Lower leg skin (tissue), 4 donors: Measurements from ENCODE around the gene NOX4. TPM values are rescaled to one million over a fixed set of nuclear protein-coding genes. Genes with fewer than 3 reads are reported as not detected.
"Not testable (repeated sequence)": the region's sequence is repeated elsewhere in the genome, so short reads cannot be mapped to it uniquely, and the experiment has no call there.

Experiments
- DNase-seq, 2 donors: peaks; one replicate each; pipeline ENCODE4 v3.0.0-alpha.2; 2019; ENCODE audit warnings: low spot score in 2 of 2
- H3K4me3 ChIP-seq: fragments of 200-600 bp; sonication (generic); 2 replicates; pipeline ENCODE4 v1.5.1; 2017; ENCODE audit warnings: mild to moderate bottlenecking, low read depth; ENCODE audit not compliant: poor library complexity, severe bottlenecking
- CTCF ChIP-seq, 3 donors: fragments of 450-650 bp; IDR thresholded peaks; one replicate each; pipeline ENCODE4 v1.5.1; 2016; ENCODE audit warnings: antibody characterized with exemption in 3 of 3, mild to moderate bottlenecking in 3 of 3, moderate library complexity in 2 of 3
- POLR2A ChIP-seq, 2 donors: fragments of 450-650 bp; IDR thresholded peaks; one replicate each; pipeline ENCODE4 v1.6.1; 2016 to 2017; ENCODE audit warnings: antibody characterized with exemption in 2 of 2, mild to moderate bottlenecking in 1 of 2, moderate library complexity in 1 of 2
- WGBS, 2 donors: methylation state at CpG; one replicate each; pipeline ENCODE4 v1.1.5; 2018; 5-methylcytosine and 5-hydroxymethylcytosine counted together
- intact Hi-C: fragments of 100-400 bp; cut with DNase I; formaldehyde crosslinking; loops from one replicate; pipeline ENCODE4 v1.15.0; 2023; ENCODE audit warnings: low total_unique reads
- total RNA-seq, 4 donors: library from RNA; depleted of rRNA; stranded (reverse); fragments of >200 nt; gene quantifications; one replicate each; pipeline ENCODE4 v1.1.0, GENCODE V29; 2016

The NOX4 gene
- total RNA-seq, 4 donors from 2014 or later: 1.2 to 8.3 (median 2.8) TPM

GRCh38 chr11:89433278-89433677 is 57.9 kb downstream of the NOX4 start:
- no peak overlapping the region for H3K4me3 ChIP-seq
- TF ChIP-seq CTCF (IDR thresholded peaks at IDR 0.05) (no peak), POLR2A (IDR thresholded peaks at IDR 0.05) (no peak)
- DNase-seq: no peak
- 75 to 76% methylated on average over 1 of the region's 1 CpG for WGBS, 2 donors
- intact Hi-C loops: no loop called here

DNA sequence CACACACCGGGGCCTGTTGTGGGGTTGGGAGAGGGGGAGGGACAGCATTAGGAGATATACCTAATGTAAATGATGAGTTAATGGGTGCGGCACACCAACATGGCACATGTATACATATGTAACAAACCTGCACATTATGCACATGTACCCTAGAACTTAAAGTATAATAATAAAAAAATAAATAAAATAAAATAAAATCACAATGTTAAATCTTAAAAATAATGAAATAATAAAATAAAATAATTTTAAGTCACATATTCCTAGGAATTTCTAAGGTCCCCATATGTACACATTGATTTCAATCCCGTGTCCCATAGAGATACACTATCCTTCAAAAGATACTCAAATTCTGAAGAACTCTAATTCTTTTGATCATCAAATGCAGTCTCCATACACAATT is 59.0 kb downstream of the NOX4 start:
- intact Hi-C loops: not testable (repeated sequence)
- 93% methylated on average over 3 of the region's 3 CpGs for WGBS, 2 donors

DNA sequence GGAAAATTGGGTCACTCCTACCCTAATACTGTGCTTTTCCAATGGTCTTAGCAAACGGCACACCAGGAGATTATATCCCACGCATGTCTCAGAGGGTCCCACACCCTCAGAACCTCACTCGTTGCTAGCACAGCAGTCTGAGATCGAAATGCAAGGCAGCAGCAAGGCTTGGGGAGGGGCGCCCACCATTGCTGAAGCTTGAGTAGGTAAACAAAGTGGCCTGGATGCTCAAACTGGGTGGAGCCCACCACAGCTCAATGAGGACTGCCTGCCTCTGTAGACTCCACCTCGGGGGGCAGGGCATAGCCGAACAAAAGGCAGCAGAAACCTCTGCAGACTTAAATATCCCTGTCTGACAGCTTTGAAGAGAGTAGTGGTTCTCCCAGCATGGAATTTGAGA is 64.7 kb downstream of the NOX4 start:
- H3K4me3 ChIP-seq, DNase-seq, intact Hi-C loops: not testable (repeated sequence)
- WGBS, 2 donors: 90 to 96% methylated on average over 7 of the region's 7 CpGs

More for the DNA sequence above, 59.0 kb downstream of the NOX4 start:
- not testable (repeated sequence) for DNase-seq, H3K4me3 ChIP-seq

DNA sequence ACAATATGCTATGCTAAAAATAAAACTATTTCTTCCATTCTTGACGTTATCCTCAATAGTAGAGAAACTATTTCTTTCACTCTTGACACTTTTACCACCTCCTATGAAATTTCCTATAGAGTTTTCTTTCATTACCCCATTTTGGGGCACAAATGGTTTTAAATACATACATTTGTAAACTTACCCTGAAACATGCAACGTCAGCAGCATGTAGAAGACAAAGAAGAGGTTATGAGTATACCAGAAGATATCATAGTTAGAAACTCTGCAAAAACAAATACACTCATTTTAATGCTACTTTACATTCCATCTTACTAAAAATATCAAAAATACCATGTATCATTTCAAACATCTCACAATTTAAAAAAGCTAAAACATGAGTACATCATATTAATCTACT is 69.5 kb downstream of the NOX4 start:
- TF ChIP-seq CTCF (IDR thresholded peaks at IDR 0.05) (no peak), POLR2A (IDR thresholded peaks at IDR 0.05) (no peak)
- intact Hi-C loops: no loop called here
- DNase-seq: no peak
- 51 to 53% methylated on average over 2 of the region's 2 CpGs for WGBS, 2 donors
- no peak overlapping the region for H3K4me3 ChIP-seq

DNA sequence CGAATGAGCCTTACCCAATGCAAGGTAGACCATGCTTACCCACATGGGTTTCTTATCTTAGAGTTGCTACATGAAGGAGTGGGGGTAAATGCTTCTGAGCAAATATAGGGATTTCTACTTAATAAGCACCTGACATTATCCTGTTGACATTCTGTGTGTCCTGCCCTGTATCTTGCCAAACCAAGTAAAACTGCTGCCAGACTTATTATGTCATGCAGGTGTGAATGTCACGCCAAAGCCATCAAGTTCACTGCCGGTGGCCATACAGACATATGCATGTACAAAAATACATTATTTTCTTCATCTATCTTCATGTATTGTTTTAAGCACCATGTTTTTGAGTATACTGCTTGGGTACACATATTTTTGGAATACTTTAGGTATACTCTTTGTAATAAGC is 70.2 kb downstream of the NOX4 start:
- WGBS, 2 donors: 65 to 75% methylated on average over 3 of the region's 3 CpGs
- intact Hi-C loops: no loop called here
- TF ChIP-seq POLR2A (IDR thresholded peaks at IDR 0.05): no peak
- no peak for TF ChIP-seq CTCF (IDR thresholded peaks at IDR 0.05)
- no peak for DNase-seq
- H3K4me3 ChIP-seq: no peak overlapping the region

- intact Hi-C loops: no loop called here
- TF ChIP-seq POLR2A (IDR thresholded peaks at IDR 0.05): no peak
- no peak for TF ChIP-seq CTCF (IDR thresholded peaks at IDR 0.05)
- no peak overlapping the region for H3K4me3 ChIP-seq
- 37 to 40% methylated on average over 2 of the region's 2 CpGs for WGBS, 2 donors
- DNase-seq: no peak
These were observed 74.2 kb downstream of the NOX4 start for GRCh38 chr11:89416961-89417360.

DNA sequence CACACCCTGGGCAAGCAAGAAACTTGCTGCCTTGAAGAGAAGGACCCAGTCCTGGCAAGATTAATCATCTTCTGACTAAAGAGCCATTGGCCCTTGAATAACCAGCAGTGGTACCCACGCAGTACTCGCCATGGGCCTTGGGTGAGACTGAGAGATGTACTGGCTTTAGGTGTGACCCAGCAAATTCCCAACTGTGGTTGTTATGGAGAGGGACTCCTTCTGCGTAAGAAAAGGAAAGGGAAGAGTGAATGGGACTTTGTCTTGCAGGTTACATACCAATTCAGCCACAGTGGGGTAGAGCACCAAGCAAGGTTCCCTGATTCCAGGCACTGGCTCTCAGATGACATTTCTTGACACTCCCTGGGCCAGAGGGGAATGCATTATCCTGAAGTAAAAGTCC is 80.1 kb downstream of the NOX4 start:
- H3K4me3 ChIP-seq, DNase-seq, intact Hi-C loops: not testable (repeated sequence)
- WGBS, 2 donors: 96 to 98% methylated on average over 3 of the region's 3 CpGs

- WGBS, 2 donors: 0 to 50% methylated on average over 1 of the region's 1 CpG
- DNase-seq, intact Hi-C loops: not testable (repeated sequence)
These were observed 80.5 kb downstream of the NOX4 start for GRCh38 chr11:89410666-89411065.

DNA sequence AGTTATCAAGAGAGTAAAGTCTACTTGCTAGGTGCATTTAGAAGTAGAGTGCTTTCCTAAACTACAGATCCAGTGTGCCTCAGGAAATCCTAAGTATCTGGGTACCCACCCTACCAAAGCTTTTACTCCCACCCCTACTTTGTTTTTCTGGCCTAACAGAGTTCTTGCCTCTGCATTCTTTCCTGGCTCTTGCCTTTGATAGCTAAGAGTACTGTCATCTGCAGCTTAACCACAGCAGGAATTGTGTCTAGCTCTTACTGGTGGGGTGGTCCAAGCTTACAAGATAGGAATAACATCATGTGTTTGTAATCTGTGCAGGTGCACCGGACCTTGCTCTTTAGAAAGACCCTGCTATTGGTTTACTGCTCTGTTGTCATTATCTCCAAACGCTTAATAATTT is 82.7 kb downstream of the NOX4 start:
- 72 to 82% methylated on average over 2 of the region's 2 CpGs for WGBS, 2 donors
- DNase-seq, H3K4me3 ChIP-seq, intact Hi-C loops: not testable (repeated sequence)

More at GRCh38 chr11:89410666-89411065, 80.5 kb downstream of the NOX4 start:
- not testable (repeated sequence) for H3K4me3 ChIP-seq
